Measurements from ENCODE around the gene ABCA3.

- TF ChIP-seq CTCF (IDR thresholded peaks at IDR 0.05; ENCODE audit: insufficient read depth, low read length) (no peak), REST (IDR thresholded peaks at IDR 0.05; ENCODE audit: insufficient replicate concordance, low read depth) (no peak)
Measured at GRCh38 chr16:2250652-2251295, 89.8 kb downstream of the ABCA3 start.
